Measurements from ENCODE around the gene KRTAP5-1.

- TF ChIP-seq CTCF (IDR thresholded peaks at IDR 0.05 in 2 of 3, conservative IDR thresholded peaks at IDR 0.05 in 1 of 3; ENCODE audit: borderline replicate concordance in 1 of 3, insufficient read depth in 1 of 3, low read depth in 2 of 3, low read length in 2 of 3) = no peak
- TF ChIP-seq ZFX (IDR thresholded peaks at IDR 0.05) = no peak
- no peak for TF ChIP-seq ZNF274 (IDR thresholded peaks at IDR 0.05; ENCODE audit: low read depth, low read length)
- TF ChIP-seq SP1 (IDR thresholded peaks at IDR 0.05; ENCODE audit: low read depth) = no peak
- TF ChIP-seq SIN3A (IDR thresholded peaks at IDR 0.05; ENCODE audit: low read depth) = no peak
- TF ChIP-seq EZH2 (IDR thresholded peaks at IDR 0.05) = no peak
- no peak for TF ChIP-seq POLR2A (IDR thresholded peaks at IDR 0.05; ENCODE audit: borderline replicate concordance, extremely low read depth, insufficient read depth, insufficient read length)
- TF ChIP-seq EGR1 (IDR thresholded peaks at IDR 0.05; ENCODE audit: low read depth) = no peak
- TF ChIP-seq POLR2AphosphoS5 (IDR thresholded peaks at IDR 0.05; ENCODE audit: low read depth, low read length) = no peak
- no peak for TF ChIP-seq TCF7L2 (IDR thresholded peaks at IDR 0.05; ENCODE audit: borderline replicate concordance, extremely low read depth, insufficient read depth, insufficient read length)
- TF ChIP-seq ATF3 (IDR thresholded peaks at IDR 0.05) = no peak
These were observed 15.1 kb downstream of the KRTAP5-1 start for GRCh38 chr11:1570001-1570453.

All from HCT116 (cell line).